Ishikawa (cell line): ENCODE measurements around the gene MYL12A.

Experiments
- CEBPB ChIP-seq: IDR thresholded peaks from 2 replicates; pipeline ENCODE4 v1.6.1; 2012
- CREB1 ChIP-seq: IDR thresholded peaks from 2 replicates; pipeline ENCODE4 v1.6.1; 2012; ENCODE audit warnings: low read depth
- EGR1 ChIP-seq: IDR thresholded peaks from 2 replicates; pipeline ENCODE4 v1.6.1; 2012
- EP300 ChIP-seq: IDR thresholded peaks from 2 replicates; pipeline ENCODE4 v1.6.1; 2012; ENCODE audit warnings: borderline replicate concordance
- FOXM1 ChIP-seq: IDR thresholded peaks from 2 replicates; pipeline ENCODE4 v1.6.1; 2012; ENCODE audit warnings: low read depth, borderline replicate concordance
- RAD21 ChIP-seq: IDR thresholded peaks from 2 replicates; pipeline ENCODE4 v1.6.1; 2012; ENCODE audit warnings: low read depth
- TAF1 ChIP-seq: IDR thresholded peaks from 2 replicates; pipeline ENCODE4 v1.6.1; 2012; ENCODE audit warnings: low read depth, mild to moderate bottlenecking
- TCF12 ChIP-seq: IDR thresholded peaks from 2 replicates; pipeline ENCODE4 v1.6.1; 2012; ENCODE audit warnings: low read depth
- YY1 ChIP-seq: IDR thresholded peaks from 2 replicates; pipeline ENCODE4 v1.6.1; 2012; ENCODE audit warnings: low read depth
- TF ChIP-seq, protein P1 (sequence below): IDR thresholded peaks from 2 replicates; pipeline ENCODE4 v1.6.1; 2012; ENCODE audit warnings: low read depth, mild to moderate bottlenecking
- TF ChIP-seq, protein P2 (sequence below): IDR thresholded peaks from 2 replicates; pipeline ENCODE4 v1.6.1; 2012

DNA sequence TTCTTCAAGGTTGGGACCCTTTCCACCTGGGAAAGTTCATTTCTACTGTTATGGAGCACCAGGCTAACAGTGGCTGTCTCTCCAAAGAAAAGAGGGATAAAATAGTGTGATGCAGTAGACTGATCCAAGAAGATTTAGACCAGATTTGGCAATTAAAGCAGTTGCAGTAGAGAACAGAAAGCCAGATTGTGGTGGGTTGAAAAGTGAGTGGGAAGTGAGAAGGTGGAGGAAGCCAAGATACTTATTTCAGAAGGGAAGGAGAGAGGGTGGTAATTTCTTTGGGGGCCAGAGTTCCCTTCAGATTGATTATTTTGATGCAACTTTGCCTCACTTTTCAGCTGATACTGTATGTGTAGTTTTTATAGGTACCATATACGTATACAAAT lies 22.3 kb downstream of the MYL12A start:
- TF ChIP-seq, protein P1, sequence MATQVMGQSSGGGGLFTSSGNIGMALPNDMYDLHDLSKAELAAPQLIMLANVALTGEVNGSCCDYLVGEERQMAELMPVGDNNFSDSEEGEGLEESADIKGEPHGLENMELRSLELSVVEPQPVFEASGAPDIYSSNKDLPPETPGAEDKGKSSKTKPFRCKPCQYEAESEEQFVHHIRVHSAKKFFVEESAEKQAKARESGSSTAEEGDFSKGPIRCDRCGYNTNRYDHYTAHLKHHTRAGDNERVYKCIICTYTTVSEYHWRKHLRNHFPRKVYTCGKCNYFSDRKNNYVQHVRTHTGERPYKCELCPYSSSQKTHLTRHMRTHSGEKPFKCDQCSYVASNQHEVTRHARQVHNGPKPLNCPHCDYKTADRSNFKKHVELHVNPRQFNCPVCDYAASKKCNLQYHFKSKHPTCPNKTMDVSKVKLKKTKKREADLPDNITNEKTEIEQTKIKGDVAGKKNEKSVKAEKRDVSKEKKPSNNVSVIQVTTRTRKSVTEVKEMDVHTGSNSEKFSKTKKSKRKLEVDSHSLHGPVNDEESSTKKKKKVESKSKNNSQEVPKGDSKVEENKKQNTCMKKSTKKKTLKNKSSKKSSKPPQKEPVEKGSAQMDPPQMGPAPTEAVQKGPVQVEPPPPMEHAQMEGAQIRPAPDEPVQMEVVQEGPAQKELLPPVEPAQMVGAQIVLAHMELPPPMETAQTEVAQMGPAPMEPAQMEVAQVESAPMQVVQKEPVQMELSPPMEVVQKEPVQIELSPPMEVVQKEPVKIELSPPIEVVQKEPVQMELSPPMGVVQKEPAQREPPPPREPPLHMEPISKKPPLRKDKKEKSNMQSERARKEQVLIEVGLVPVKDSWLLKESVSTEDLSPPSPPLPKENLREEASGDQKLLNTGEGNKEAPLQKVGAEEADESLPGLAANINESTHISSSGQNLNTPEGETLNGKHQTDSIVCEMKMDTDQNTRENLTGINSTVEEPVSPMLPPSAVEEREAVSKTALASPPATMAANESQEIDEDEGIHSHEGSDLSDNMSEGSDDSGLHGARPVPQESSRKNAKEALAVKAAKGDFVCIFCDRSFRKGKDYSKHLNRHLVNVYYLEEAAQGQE: no peak
- TF ChIP-seq RAD21: no peak
- TF ChIP-seq, protein P2, sequence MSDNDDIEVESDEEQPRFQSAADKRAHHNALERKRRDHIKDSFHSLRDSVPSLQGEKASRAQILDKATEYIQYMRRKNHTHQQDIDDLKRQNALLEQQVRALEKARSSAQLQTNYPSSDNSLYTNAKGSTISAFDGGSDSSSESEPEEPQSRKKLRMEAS: no peak
- TF ChIP-seq YY1: no peak
- no peak for TF ChIP-seq CEBPB
- no peak for TF ChIP-seq EP300
- TF ChIP-seq FOXM1: no peak
- no peak for TF ChIP-seq TAF1
- TF ChIP-seq EGR1: no peak
- TF ChIP-seq TCF12: no peak
- TF ChIP-seq CREB1: no peak
